Measurements from ENCODE around the gene PEF1.

The PEF1 gene

GRCh38 chr1:31644560-31645273, at the start of gene PEF1:
PEF1 (minus strand) TSS chr1:31644876; CDS start chr1:31644864, 12 bp downstream.
- DNase-seq = peak; percentile 99

DNA sequence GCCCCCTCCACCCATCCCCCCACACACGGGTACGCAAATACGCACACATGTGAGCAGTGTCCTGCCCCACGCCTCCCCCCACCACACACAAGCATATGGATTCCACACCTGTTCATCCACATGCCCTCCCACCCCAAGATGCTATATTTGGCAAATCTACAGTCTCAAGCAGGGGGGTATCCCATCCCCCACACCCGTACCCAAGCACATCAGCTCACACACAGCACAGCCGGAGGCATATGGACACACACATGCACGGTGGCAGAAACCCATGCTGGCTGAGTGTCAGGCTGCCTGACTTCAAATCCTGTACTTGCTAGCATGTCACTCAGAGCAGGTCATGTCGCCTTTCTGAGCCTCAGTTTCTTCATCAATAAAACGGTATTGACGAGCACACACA, 48.6 kb upstream of the PEF1 start:
- DNase-seq = no peak

DNA sequence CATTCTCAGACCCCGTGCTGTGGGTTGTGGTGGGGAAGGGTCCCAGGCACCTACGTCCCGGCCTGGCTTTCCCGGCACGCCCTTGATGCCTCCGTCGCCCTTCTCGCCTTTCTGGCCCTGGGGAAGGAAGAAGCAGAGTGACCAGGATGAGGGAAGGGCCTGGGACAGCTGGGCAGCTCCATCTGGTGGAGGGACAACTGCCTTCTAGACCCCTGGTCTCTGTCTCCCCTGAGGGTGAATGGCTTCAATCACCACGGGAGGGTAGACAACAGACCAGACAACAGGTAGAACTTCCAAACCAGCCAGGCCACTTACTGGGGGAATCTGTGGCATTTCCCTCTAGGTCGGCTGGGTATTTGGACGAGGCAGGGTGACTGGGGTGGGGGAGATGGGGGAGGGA, 47.3 kb upstream of the PEF1 start:
- no peak for DNase-seq

GRCh38 chr1:31691446-31691845, 46.8 kb upstream of the PEF1 start:
- no peak for DNase-seq

GRCh38 chr1:31690921-31691320, 46.2 kb upstream of the PEF1 start:
- DNase-seq = no peak

DNA sequence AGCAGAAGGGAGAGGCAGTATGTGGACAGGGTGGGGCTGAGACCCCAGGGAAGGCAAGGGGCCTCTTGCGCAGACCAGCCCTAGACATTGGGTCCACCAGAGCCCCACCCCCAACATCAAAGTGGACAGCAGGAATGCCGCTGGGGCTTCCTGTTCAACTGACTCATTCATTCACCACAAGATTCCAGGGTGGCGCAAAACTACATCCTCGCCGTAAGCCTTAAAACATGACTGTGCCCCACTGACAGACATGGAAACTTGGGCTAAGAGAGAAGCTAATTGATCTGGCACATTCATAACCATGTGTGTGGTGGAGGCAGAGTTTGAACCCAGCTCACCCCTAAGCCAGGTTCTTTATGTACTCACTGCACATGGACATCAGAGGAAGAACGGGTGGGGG, 45.2 kb upstream of the PEF1 start:
- no peak for DNase-seq

DNA sequence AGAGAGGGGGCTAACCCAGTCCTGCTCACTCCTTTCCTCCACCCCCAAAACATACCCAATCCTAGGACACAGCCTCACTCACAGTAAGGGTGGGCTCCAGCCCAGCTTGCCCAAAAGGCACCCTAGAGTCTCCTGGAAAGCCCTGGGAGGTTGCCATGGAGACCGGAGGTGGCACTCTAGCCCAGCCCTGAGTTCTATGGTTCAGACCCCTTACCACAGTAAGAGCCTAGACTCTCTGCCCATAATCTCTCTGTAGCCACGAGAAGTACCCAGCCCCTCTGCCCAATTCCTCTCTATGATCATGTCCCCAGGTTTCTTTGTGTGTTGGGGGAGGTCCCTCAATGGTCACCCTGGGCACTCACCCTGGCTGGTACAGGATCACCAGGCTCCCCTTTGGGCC, 44.7 kb upstream of the PEF1 start:
- no peak for DNase-seq

GRCh38 chr1:31688233-31688918, 43.7 kb upstream of the PEF1 start:
- DNase-seq = no peak

DNA sequence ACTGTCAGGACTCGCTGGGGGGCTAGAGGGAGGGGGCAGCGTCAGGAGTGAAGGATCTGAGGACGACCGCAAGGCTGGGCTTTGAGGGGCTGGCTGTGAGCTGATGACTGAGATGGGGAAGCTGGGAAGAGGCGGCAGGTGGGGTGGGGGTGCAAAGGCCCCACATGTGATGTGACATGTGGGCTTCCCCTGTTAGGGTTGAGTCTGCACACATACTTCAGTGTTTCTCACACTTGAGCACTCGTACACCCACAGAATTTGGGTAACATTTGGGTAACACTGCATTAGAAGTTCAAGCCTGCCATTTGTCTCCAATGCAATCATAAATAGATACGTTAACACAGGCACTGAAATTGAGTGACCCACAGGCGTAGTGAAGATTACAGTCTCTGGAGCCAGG, 42.9 kb upstream of the PEF1 start:
- no peak for DNase-seq

GRCh38 chr1:31685795-31686194, 41.1 kb upstream of the PEF1 start:
- DNase-seq = no peak

GRCh38 chr1:31683997-31684396, 39.3 kb upstream of the PEF1 start:
- no peak for DNase-seq

DNA sequence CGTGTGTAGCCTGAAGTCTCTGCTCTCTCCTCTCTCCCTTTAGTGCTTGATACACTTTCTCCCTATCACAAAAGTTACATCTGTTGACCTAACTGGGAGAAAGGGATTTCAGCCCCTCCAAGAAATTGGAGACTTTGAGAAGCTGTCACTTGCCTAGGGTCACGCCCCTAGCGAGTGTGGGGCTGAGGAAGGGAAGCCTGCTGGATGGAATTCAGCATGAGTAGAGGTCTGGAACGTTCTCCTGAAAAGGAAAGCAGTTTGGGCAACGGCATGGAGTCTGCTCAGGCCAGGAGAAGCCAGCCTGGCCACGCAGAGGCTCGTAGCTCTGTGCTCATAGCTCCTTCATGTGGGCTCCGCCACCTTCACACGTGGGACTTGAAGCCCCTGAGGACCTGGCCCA, 36.7 kb upstream of the PEF1 start:
- DNase-seq = no peak

DNA sequence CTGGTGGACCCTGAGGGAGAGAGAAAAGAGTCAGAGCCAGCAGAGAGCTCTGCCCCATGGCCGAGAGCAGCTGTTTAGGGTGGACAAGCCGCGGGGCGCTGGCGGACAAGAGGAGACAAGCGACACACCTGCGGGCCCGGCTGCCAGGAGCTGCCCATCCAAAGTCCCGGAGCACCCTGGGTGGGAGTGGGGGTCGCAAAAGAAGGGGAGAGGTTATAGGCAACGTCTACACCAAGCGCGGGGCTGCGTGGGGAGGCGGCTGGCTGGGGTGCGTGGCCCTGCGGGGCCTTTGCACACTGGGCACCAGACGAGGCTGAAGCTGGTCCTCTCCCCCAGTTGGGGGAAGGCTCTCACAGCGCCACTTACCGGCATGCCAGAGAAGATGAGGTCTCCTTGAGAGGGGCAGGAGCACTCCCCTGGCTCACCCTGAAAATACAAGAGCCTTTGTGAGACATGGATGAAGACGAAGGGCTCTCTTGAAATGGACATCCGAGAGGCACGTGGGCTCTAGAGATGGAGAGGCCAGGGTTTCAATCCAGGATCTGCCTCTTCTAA, 35.1 kb upstream of the PEF1 start:
- no peak for DNase-seq

DNA sequence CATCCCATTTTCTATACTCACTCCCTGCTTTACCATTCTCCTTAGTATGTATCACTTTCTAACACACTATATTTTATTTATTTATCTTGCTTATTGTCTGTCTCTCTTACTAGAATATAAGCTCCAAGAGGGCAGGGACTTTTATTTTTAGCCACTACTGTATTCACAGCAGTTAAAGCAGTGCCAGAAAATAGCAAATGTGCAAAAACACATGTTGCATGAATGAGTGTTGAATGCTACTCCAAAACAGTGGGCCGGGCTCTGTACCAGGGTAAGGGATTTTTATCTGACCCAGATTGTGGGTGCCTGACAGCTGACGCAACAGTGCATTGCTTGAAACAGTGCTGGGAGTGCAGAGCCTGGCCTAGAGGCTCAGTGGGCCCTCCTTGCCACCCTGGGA, 34.4 kb upstream of the PEF1 start:
- DNase-seq = no peak

- no peak for DNase-seq
Observed at GRCh38 chr1:31678681-31679080, 34.0 kb upstream of the PEF1 start.

GRCh38 chr1:31677949-31678348, 33.3 kb upstream of the PEF1 start:
- DNase-seq = no peak

DNA sequence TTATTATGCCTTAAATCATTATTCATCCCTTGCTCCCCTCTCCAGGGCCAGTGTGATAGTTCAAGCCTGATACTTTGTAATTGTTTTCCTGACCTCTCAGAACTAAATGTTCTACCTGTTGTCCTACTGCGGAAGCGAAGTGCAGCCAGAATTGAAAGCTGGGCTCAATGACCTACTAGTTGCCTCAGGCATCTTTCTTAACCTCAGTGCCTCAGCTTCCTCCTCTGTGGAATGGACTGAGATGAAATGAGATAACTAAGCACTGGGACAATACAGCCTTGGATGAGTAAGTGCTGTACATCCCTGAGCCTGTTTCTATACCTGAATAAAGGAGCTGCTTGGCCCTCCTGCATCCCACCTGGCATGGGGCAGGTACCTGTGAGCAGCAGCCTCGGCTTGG, 32.7 kb upstream of the PEF1 start:
- no peak for DNase-seq

- no peak for DNase-seq
Observed at GRCh38 chr1:31675756-31676155, 31.1 kb upstream of the PEF1 start.

GRCh38 chr1:31675161-31675560, 30.5 kb upstream of the PEF1 start:
- no peak for DNase-seq

GRCh38 chr1:31674626-31675025, 29.9 kb upstream of the PEF1 start:
- DNase-seq = no peak

GRCh38 chr1:31673433-31673832, 28.8 kb upstream of the PEF1 start:
- no peak for DNase-seq

DNA sequence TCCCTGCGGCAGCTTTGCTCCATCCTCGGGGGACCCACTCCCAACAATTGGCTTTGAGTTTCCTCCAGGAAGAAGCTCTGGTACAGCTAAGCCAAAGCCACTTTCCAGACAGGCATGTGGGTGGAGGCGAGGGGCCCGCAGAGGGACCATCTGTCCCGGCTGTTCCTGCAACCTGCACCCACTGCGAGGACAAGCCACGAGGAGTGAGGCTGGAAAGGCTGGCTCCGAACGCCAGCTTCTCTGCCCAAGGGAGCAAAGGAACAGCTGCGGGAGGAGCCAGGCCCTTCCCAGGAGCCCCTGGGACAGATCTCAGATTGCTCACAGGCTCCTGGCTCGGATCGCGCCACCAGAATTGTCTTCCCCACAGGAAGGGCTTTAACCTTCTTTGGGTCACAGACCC, 28.3 kb upstream of the PEF1 start:
- DNase-seq = no peak

GRCh38 chr1:31671561-31672201, 27.0 kb upstream of the PEF1 start:
- DNase-seq = no peak

DNA sequence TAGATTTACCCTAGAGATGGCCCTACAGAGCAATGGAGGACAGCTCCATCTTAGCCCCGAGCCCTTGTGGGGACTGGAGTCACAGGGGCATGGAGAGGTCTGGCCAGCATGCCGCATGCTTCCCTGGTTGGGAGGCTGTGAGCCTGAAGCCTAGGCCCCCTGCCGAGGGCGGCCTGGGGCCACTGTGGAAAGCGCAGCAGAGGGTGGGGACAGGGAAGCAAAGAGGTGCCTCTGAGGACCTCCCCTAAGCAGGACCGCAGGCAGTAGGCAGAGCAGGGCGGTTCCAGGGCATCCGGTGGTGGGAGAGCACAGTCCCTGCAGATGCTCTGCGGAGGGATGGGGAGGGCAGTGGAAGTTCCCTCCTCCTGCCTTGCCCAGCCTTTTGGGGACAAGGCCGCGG, 26.5 kb upstream of the PEF1 start:
- no peak for DNase-seq
